Mesodermal cell (in vitro differentiated cells): ENCODE measurements around the gene CENPF.
"Not testable (repeated sequence)": the region's sequence is repeated elsewhere in the genome, so short reads cannot be mapped to it uniquely, and the experiment has no call there.

Source experiments
- H3K27ac ChIP-seq: 2 replicates; pipeline ENCODE4 v1.7.0; 2013; ENCODE audit warnings: mild to moderate bottlenecking, low read depth, low read length, moderate library complexity; ENCODE audit not compliant: severe bottlenecking
- H3K36me3 ChIP-seq: 2 replicates; pipeline ENCODE4 v1.7.1; 2013; ENCODE audit warnings: mild to moderate bottlenecking, low read length, moderate library complexity; ENCODE audit not compliant: control insufficient read depth, insufficient read depth
- H3K4me1 ChIP-seq: one replicate; pipeline ENCODE4 v1.7.1; 2013; ENCODE audit warnings: mild to moderate bottlenecking, low read length; ENCODE audit not compliant: insufficient read depth, control insufficient read depth, poor library complexity, severe bottlenecking
- H3K4me3 ChIP-seq: 2 replicates; pipeline ENCODE4 v1.7.0; 2013; ENCODE audit warnings: low read length, control low read depth, mild to moderate bottlenecking; ENCODE audit not compliant: insufficient read depth, poor library complexity, severe bottlenecking; ENCODE audit errors: extremely low read depth
- H3K9me3 ChIP-seq: 2 replicates; pipeline ENCODE4 v1.7.1; 2013; ENCODE audit warnings: mild to moderate bottlenecking, low read length, moderate library complexity; ENCODE audit not compliant: control insufficient read depth
- WGBS, 2 experiments: methylation state at CpG; one replicate each; pipeline ENCODE4 v1.1.5; 2013; ENCODE audit warnings: missing lambda C conversion rate in 2 of 2; ENCODE audit not compliant: insufficient coverage in 2 of 2; 5-methylcytosine and 5-hydroxymethylcytosine counted together

Gene CENPF

GRCh38 chr1:214662223-214662785 is 59.3 kb downstream of the CENPF start:
- Histone ChIP-seq H3K36me3 (peaks cover 97% of the 10 kb centered on the region), H3K4me1 (no peaks in the 10 kb centered on the region), H3K9me3 (no peaks in the 10 kb centered on the region), H3K27ac (no peak overlapping the region), H3K4me3 (no peak overlapping the region)
- WGBS, 2 experiments, result 85 to 96% methylated on average over 1 to 2 of the region's 3 CpGs

DNA sequence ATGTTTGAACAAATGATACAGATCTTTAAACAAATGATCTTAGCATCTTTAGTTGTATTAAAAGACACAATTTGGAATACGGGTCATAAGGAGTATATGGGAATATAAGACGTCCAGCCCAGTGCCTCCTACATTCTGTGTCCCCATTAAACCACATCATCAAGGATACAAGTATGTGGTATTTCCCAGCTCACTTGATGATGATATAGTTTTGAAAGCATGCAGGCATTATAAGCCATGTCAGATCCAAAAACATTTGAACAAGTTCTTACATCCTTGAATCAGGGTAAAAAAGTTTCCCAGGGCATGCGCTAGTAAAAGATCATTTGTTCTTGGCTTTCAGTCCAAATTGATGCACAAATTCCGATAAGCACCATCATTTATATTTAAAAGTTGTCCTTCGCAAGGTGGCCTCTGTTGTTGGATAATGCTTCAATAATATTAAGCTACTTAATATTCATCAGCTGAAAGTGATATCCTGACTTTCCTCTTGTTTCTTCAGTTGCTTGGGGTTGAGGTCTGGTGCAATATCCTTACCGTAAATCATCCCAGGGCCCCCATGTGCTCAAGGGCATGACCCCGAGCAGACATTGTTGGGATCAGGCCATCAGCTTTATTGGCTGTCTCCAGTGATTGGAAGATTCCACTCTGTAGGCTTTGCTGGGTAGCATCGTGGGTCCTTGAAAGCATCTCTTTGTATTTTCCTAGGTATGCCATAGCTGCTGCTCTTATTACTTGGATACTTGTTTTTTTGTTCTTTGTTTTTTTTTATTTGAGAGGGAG is 61.8 kb downstream of the CENPF start:
- Histone ChIP-seq H3K4me1 (no peaks in the 10 kb centered on the region), H3K4me3 (no peak overlapping the region), H3K27ac (no peak overlapping the region), H3K36me3 (peaks cover 89% of the 10 kb centered on the region), H3K9me3 (no peaks in the 10 kb centered on the region)
- WGBS, 2 experiments, result 94 to 95% methylated on average over 3 to 4 of the region's 8 CpGs

DNA sequence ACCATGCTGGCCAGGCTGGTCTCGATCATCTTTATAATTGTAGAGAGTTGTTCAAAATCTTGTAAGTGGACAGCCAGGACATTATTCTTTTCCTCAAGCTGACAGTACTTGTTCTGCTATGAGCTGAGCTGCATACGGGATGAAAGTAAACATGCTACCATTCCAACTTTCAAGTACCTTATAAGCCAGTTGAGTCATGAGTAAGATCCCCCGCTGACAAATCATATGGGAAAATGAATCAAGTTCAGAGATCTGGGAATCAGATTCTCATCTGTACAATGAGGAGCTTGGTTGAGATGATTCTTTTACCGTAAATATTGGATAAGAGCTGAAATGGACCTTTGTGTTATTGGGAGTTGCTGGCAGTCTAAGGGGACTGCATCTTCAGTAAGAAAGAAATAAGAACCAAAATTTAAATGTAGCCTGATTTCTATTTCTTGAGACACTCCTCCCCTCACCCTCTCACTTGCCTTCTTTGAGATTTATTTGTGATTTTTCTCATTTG is 62.7 kb downstream of the CENPF start:
- no peak overlapping the region for H3K27ac ChIP-seq
- no peak overlapping the region for H3K4me3 ChIP-seq
- H3K36me3 ChIP-seq, result peaks cover 87% of the 10 kb centered on the region
- 93 to 100% methylated on average over 2 to 3 of the region's 4 CpGs for WGBS, 2 experiments
- H3K4me1 ChIP-seq, result no peaks in the 10 kb centered on the region
- no peaks in the 10 kb centered on the region for H3K9me3 ChIP-seq

- H3K4me1 ChIP-seq, result no peaks in the 10 kb centered on the region
- H3K27ac ChIP-seq, result no peak overlapping the region
- WGBS, 2 experiments, result no CpG with 5 or more reads among the region's 2 CpGs
- H3K4me3 ChIP-seq, result no peak overlapping the region
- no peaks in the 10 kb centered on the region for H3K9me3 ChIP-seq
- H3K36me3 ChIP-seq, result peaks cover 82% of the 10 kb centered on the region
Observed at GRCh38 chr1:214666674-214667073, 63.7 kb downstream of the CENPF start.

- WGBS, 2 experiments, result 90 to 100% methylated on average over 1 to 2 of the region's 2 CpGs
- peaks cover 58% of the 10 kb centered on the region for H3K36me3 ChIP-seq
- no peaks in the 10 kb centered on the region for H3K9me3 ChIP-seq
- H3K4me1 ChIP-seq, result no peaks in the 10 kb centered on the region
- no peak overlapping the region for H3K27ac ChIP-seq
- no peak overlapping the region for H3K4me3 ChIP-seq
Observed at GRCh38 chr1:214670098-214670497, 67.1 kb downstream of the CENPF start.

- not testable (repeated sequence) for H3K9me3 ChIP-seq, H3K4me1 ChIP-seq, H3K27ac ChIP-seq, H3K4me3 ChIP-seq
- peaks cover 30% of the 10 kb centered on the region for H3K36me3 ChIP-seq
- 100% methylated on average over 1 of the region's 29 CpGs; no CpG with 5 or more reads in 1 of the 2 experiments for WGBS, 2 experiments
Observed at GRCh38 chr1:214673029-214673428, 70.0 kb downstream of the CENPF start.

GRCh38 chr1:214673576-214673975 is 70.6 kb downstream of the CENPF start:
- Histone ChIP-seq H3K9me3 (peaks cover 3% of the 10 kb centered on the region), H3K4me1 (peaks cover 3% of the 10 kb centered on the region), H3K4me3 (no peak overlapping the region), H3K27ac (no peak overlapping the region), H3K36me3 (peaks cover 26% of the 10 kb centered on the region)
- whole genome bisulfite sequencing, 2 experiments, result 98 to 100% methylated on average over 7 of the region's 8 CpGs

DNA sequence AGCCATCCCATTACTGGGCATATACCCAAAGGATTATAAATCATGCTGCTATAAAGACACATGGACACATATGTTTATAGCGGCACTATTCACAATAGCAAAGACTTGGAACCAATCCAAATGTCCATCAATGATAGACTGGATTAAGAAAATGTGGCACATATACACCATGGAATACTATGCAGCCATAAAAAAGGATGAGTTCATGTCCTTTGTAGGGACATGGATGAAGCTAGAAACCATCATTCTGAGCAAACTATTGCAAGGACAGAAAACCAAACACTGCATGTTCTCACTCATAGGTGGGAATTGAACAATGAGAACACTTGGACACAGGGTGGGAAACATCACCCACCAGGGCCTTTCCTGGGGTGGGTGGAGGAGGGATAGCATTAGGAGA is 72.5 kb downstream of the CENPF start:
- not testable (repeated sequence) for H3K4me3 ChIP-seq, H3K27ac ChIP-seq, H3K4me1 ChIP-seq, H3K9me3 ChIP-seq
- peaks cover 13% of the 10 kb centered on the region for H3K36me3 ChIP-seq
- no CpG with 5 or more reads among the region's 1 CpG for WGBS, 2 experiments

DNA sequence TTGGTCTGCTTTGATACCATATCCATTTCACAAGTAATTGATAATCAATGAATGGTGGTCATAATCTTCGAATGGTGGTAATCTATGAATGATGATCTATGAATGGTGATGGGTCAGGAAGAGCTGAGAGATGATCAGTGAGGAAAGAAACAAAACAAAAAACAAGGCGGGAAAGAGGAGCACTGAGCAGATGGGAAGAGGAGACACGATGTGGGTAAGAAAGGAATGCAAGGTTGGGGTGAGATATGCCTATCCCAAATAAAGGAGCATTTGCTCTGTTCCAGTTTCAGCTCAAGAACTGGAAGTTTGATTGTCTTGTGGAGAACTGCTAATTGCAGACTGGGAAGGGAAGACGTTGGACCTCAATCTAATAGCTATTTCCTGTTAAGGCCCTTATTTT is 73.8 kb downstream of the CENPF start:
- H3K4me3 ChIP-seq, result no peak overlapping the region
- peaks cover 3% of the 10 kb centered on the region for H3K9me3 ChIP-seq
- H3K27ac ChIP-seq, result no peak overlapping the region
- 97 to 100% methylated on average over 3 of the region's 4 CpGs for WGBS, 2 experiments
- H3K4me1 ChIP-seq, result peaks cover 3% of the 10 kb centered on the region
- H3K36me3 ChIP-seq, result peaks cover 8% of the 10 kb centered on the region

DNA sequence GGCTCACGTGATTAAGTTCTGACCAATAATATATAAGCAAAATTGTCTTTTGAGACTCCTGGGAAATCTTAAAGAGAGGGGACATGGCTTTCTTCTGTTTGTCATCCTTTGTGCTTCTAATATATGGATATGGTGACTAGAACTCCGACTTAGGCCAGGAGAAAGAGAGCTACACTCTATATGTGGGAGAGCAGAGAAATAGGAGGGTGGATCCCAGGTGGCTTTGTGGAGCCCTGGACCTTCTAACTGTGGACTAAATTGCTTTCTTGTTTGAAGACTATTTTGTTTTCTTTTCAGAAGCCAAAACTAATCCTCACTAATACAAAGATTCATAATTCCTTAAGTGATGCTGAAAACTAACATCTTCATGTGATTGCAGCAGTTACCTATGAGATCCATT is 75.0 kb downstream of the CENPF start:
- 100% methylated on average over 1 of the region's 2 CpGs for WGBS, 2 experiments
- Histone ChIP-seq H3K36me3 (no peaks in the 10 kb centered on the region), H3K4me3 (no peak overlapping the region), H3K4me1 (peaks cover 3% of the 10 kb centered on the region), H3K9me3 (peaks cover 3% of the 10 kb centered on the region), H3K27ac (no peak overlapping the region)

GRCh38 chr1:214678386-214678785 is 75.4 kb downstream of the CENPF start:
- no peak overlapping the region for H3K27ac ChIP-seq
- H3K9me3 ChIP-seq, result peaks cover 3% of the 10 kb centered on the region
- 83 to 94% methylated on average over 1 of the region's 2 CpGs for WGBS, 2 experiments

More at GRCh38 chr1:214678386-214678785, 75.4 kb downstream of the CENPF start:
- H3K4me3 ChIP-seq, result no peak overlapping the region
- H3K4me1 ChIP-seq, result peaks cover 3% of the 10 kb centered on the region
- H3K36me3 ChIP-seq, result no peaks in the 10 kb centered on the region
